LNCaP clone FGC (cell line): Measurements from ENCODE around the gene SEPTIN8.

Source experiments
- DNase-seq: peaks from one replicate; pipeline ENCODE4 v3.0.0-alpha.2; 2011; ENCODE audit warnings: low read depth
- H3K4me3 ChIP-seq: 2 replicates; pipeline ENCODE4 v1.5.1; 2011; ENCODE audit warnings: mild to moderate bottlenecking, low read depth, low read length, control low read depth
- TF ChIP-seq, protein P1 (sequence below): IDR thresholded peaks from 2 replicates; pipeline ENCODE4 v1.5.1; 2012; ENCODE audit warnings: mild to moderate bottlenecking; ENCODE audit not compliant: control insufficient read depth, insufficient read depth; ENCODE audit errors: extremely low read depth

SEPTIN8 gene

DNA sequence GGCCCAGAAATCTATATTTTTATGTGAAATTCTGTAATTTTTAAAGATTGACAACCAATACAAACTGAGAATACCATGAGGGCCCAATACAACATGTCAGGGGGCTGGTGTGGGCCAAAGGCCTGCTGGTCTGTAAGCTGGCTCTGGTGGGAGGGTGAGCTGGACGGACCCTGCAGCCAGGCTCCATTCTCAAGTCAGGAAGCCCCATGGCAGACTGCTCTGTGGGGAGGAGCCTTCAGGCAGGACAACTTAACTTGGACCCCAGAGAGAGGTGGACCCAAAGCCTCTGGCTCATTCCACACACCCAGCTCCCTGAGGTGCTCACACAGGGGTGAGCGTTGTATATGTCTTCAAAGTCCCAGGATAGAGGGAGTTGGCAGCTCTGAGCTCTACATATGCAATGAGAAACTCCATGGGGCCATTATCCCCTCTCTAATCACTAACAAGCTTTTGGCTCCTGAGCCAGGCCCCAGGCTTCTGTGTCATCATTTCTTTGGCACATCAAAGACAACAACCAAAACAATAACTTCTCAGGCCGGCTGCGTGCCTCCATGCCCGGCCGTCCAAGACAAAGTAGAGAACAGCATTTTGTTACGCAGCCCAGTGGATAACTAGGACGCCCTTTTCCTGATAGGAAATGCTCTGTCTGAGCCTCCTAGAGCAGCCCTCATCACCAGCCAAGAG, 6.4 kb downstream of the SEPTIN8 start:
- DNase-seq, result no peak
- TF ChIP-seq, protein P1, sequence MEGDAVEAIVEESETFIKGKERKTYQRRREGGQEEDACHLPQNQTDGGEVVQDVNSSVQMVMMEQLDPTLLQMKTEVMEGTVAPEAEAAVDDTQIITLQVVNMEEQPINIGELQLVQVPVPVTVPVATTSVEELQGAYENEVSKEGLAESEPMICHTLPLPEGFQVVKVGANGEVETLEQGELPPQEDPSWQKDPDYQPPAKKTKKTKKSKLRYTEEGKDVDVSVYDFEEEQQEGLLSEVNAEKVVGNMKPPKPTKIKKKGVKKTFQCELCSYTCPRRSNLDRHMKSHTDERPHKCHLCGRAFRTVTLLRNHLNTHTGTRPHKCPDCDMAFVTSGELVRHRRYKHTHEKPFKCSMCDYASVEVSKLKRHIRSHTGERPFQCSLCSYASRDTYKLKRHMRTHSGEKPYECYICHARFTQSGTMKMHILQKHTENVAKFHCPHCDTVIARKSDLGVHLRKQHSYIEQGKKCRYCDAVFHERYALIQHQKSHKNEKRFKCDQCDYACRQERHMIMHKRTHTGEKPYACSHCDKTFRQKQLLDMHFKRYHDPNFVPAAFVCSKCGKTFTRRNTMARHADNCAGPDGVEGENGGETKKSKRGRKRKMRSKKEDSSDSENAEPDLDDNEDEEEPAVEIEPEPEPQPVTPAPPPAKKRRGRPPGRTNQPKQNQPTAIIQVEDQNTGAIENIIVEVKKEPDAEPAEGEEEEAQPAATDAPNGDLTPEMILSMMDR, result no peak

DNA sequence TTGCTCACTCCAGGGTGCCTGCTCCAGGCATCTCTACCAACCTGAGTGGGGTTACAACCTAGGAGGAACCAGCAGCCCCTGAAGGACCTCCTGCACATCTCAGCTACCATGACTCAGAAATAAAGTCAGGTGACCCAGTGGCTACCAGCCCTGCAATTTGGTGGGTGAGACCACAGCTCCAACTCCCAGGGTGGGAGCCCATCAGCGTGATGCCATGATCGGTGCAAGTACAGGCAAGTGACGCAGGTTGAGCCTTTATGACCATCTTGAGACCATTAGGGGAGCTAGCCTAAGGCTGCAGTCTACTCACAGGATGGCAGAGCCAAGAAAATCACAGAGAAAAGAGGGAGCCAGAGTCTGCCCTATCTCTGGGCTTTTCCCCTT, 8.6 kb downstream of the SEPTIN8 start:
- DNase-seq, result no peak
- H3K4me3 ChIP-seq, result no peak overlapping the region
- TF ChIP-seq, protein P1, result no peak

More for the DNA sequence above, 6.4 kb downstream of the SEPTIN8 start:
- H3K4me3 ChIP-seq, result no peak overlapping the region

DNA sequence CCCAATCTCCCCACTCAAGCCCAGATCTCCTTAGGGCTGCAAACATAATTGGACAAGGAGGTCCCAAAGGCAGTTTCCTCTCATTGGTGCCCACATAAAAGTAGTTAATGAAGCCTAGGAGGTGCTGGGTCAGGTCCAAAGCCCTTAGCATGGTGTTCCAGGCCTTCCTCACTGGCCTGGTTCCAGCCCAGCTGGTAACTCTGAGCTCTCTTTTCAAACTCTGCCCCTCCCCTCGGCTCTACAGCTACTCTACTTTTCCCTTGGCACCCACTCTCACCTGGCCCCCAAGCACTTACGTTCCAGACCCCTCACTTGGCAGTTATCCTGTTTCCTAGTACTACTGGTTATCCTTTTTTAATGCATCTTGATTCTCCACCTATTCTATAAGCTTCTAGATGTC, 9.9 kb downstream of the SEPTIN8 start:
- TF ChIP-seq, protein P1, result no peak
- no peak overlapping the region for H3K4me3 ChIP-seq
- no peak for DNase-seq

DNA sequence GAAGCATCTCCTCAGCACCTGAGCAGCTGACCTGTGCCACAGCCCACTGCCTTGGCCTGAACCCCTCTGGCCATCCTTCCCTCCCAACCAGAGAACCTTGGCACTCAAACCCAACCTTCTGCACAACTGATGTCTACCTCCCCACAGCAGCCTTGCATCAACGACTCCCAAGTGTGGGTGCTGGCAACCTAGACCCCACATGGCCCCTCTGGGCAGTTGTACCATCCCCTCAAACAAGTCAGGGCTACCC, 10.3 kb downstream of the SEPTIN8 start:
- no peak overlapping the region for H3K4me3 ChIP-seq
- TF ChIP-seq, protein P1, result no peak
- DNase-seq, result no peak

DNA sequence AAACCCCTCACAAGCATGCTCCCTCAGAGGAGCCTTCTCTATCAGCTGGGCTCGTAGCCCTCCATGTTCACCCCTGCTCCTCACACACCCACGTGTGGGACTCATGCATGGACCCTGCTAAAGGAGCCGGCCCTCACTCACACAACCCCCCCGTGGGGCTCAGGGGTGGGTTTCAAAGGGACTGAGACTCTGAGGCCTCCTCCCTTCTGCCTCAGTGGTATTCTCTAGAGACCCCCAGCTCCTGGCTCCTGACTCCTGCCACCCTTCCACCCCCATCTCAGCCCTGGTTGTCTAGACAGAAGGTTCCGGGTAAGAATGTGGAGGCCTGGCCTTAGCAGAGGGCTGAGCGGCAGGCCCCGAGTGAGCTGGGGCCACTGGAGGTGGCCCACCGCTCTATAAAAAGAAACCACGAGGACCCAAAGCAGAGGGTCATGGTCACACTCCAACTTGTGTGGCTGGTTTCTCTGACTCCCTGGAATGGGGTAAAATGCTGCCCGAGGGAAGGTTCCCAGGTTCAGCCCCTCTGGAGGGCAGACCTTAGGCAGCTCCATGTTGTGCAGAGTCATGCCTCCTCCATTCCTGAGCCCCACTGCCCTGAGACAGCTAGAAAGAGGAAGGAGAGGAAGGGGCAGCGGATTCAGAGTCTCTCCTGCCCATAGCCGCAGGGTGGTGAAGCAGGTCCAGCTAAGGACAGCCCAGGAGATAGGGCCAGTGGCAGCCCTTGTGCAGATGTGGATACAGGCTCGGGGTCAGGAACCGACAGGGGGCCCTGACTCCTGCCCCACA, 10.8 kb downstream of the SEPTIN8 start:
- TF ChIP-seq, protein P1, result no peak
- no peak for DNase-seq
- no peak overlapping the region for H3K4me3 ChIP-seq

DNA sequence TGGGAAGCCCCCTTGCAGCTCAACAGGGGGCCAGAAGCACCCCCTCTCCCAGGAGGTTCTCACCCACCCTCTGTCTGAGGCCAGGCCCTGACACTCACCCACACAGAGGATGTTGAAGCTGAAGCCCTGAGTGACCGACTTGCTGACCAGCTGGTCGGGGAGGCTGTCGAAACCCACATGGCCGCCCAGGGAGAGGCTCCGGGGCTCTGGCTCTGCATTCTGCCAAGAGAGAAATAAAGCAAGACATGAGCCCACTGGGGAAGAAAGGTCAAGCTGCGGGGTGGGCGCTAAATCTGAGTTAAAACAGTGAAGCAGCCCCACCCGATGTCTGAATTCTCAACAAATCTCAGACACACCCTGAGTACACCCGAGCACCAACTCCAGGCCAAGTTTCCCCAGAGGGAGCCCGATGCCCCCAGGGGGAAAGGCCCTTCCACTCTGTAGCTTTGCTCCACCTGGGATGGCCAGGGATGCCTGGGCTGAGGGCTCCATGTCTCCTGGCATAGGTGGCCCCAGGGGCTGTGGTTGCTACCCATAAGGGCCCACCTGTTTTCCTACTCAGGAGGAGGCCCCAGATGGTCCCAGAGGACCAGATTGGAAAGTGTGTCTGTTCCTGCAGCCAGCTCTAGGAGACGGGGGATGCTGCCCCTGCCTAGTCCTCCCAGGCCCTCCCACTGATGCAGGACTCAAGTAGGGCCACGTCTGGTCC, 11.6 kb downstream of the SEPTIN8 start:
- DNase-seq, result no peak
- TF ChIP-seq, protein P1, result no peak
- H3K4me3 ChIP-seq, result no peak overlapping the region
